WTC11 (cell line): Measurements from ENCODE around the gene PRMT9.

Experiments used
- ARID4B ChIP-seq: sonication (generic); formaldehyde crosslinking; IDR thresholded peaks from 2 replicates; pipeline ENCODE4 v1.8.0; 2023; ENCODE audit warnings: missing genetic modification reagents, mild to moderate bottlenecking, borderline replicate concordance
- CREB1 ChIP-seq: sonication (generic); formaldehyde crosslinking; IDR thresholded peaks from 2 replicates; pipeline ENCODE4 v1.8.0; 2023; ENCODE audit warnings: mild to moderate bottlenecking, missing genetic modification reagents
- CTCF ChIP-seq: fragments of 200-600 bp; IDR thresholded peaks from 2 replicates; pipeline ENCODE4 v1.8.0; 2022; ENCODE audit warnings: antibody characterized with exemption
- GTF2I ChIP-seq: fragments of 250-450 bp; sonication (Bioruptor Pico); conservative IDR thresholded peaks from 2 replicates; pipeline ENCODE4 v1.4.0; 2021; ENCODE audit warnings: mild to moderate bottlenecking
- JUN ChIP-seq: sonication (generic); formaldehyde crosslinking; IDR thresholded peaks from 2 replicates; pipeline ENCODE4 v1.8.0; 2023; ENCODE audit warnings: mild to moderate bottlenecking, missing genetic modification reagents
- NR2C2 ChIP-seq: sonication (generic); formaldehyde crosslinking; IDR thresholded peaks from 2 replicates; pipeline ENCODE4 v1.8.0; 2022; ENCODE audit warnings: mild to moderate bottlenecking, missing genetic modification reagents
- USF2 ChIP-seq: sonication (generic); formaldehyde crosslinking; IDR thresholded peaks from 2 replicates; pipeline ENCODE4 v1.8.1; 2023; ENCODE audit warnings: mild to moderate bottlenecking, missing genetic modification reagents, moderate library complexity

- TF ChIP-seq JUN (CRISPR knock-in tag): no peak
- TF ChIP-seq CTCF: no peak
- no peak for TF ChIP-seq USF2
- no peak for TF ChIP-seq NR2C2 (CRISPR knock-in tag)
- TF ChIP-seq CREB1 (CRISPR knock-in tag): no peak
- no peak for TF ChIP-seq ARID4B (CRISPR knock-in tag)
- TF ChIP-seq GTF2I (CRISPR knock-in tag): no peak
Observed at GRCh38 chr4:147730333-147730732, 46.4 kb upstream of the PRMT9 start.
